H9 (cell line): Measurements from ENCODE around the gene CLTCL1. TPM values are rescaled to one million over a fixed set of nuclear protein-coding genes. Genes with fewer than 3 reads are reported as not detected.

Experiments
- DNase-seq: peaks from one replicate; pipeline ENCODE4 v3.0.0-alpha.2; 2017
- H2AFZ ChIP-seq: one replicate; pipeline ENCODE4 v1.6.1; 2013; ENCODE audit warnings: mild to moderate bottlenecking, low read length, control low read depth, moderate library complexity
- H2AK5ac ChIP-seq: 2 replicates; pipeline ENCODE4 v1.6.1; 2013; ENCODE audit warnings: low read length, control low read depth, mixed read lengths; ENCODE audit not compliant: insufficient read length
- H2BK120ac ChIP-seq: one replicate; pipeline ENCODE4 v1.6.1; 2013; ENCODE audit warnings: low read depth, mild to moderate bottlenecking, low read length, control low read depth, inconsistent platforms; ENCODE audit not compliant: poor library complexity, severe bottlenecking
- H2BK12ac ChIP-seq: 2 replicates; pipeline ENCODE4 v1.6.1; 2013; ENCODE audit warnings: low read length, control low read depth, mixed read lengths, low read depth; ENCODE audit not compliant: insufficient read length
- H2BK15ac ChIP-seq: 2 replicates; pipeline ENCODE4 v1.6.1; 2013; ENCODE audit warnings: low read depth, low read length, control low read depth
- H2BK20ac ChIP-seq: one replicate; pipeline ENCODE4 v1.6.1; 2013; ENCODE audit warnings: low read depth, mild to moderate bottlenecking, low read length, control low read depth, inconsistent platforms; ENCODE audit not compliant: poor library complexity, severe bottlenecking
- H2BK5ac ChIP-seq: 2 replicates; pipeline ENCODE4 v1.6.1; 2013; ENCODE audit warnings: low read length, control low read depth, mixed read lengths; ENCODE audit not compliant: insufficient read length
- H3K14ac ChIP-seq: 2 replicates; pipeline ENCODE4 v1.6.1; 2013; ENCODE audit warnings: low read length, control low read depth; ENCODE audit not compliant: insufficient read depth
- H3K18ac ChIP-seq: 2 replicates; pipeline ENCODE4 v1.6.1; 2013; ENCODE audit warnings: low read depth, mild to moderate bottlenecking, mixed read lengths, low read length, control low read depth; ENCODE audit not compliant: insufficient read length
- H3K23ac ChIP-seq: 2 replicates; pipeline ENCODE4 v1.6.1; 2013; ENCODE audit warnings: low read length, control low read depth, mixed read lengths, low read depth; ENCODE audit not compliant: insufficient read length
- H3K23me2 ChIP-seq: 2 replicates; pipeline ENCODE4 v1.6.1; 2013; ENCODE audit warnings: low read depth, mild to moderate bottlenecking, mixed read lengths, low read length, control low read depth; ENCODE audit not compliant: insufficient read length, poor library complexity, severe bottlenecking
- H3K27ac ChIP-seq: 2 replicates; pipeline ENCODE4 v1.5.1; 2013; ENCODE audit warnings: low read length, control low read depth, mixed read lengths, low read depth; ENCODE audit not compliant: insufficient read length
- H3K27me3 ChIP-seq: 2 replicates; pipeline ENCODE4 v1.6.1; 2013; ENCODE audit warnings: low read length, control low read depth, inconsistent platforms; ENCODE audit not compliant: insufficient read depth
- H3K4ac ChIP-seq: 2 replicates; pipeline ENCODE4 v1.6.1; 2013; ENCODE audit warnings: low read depth, mild to moderate bottlenecking, control low read depth, inconsistent platforms, low read length, moderate library complexity
- H3K4me1 ChIP-seq: 2 replicates; pipeline ENCODE4 v1.6.1; 2013; ENCODE audit warnings: low read length, control low read depth, inconsistent platforms; ENCODE audit not compliant: insufficient read depth
- H3K4me2 ChIP-seq: 2 replicates; pipeline ENCODE4 v1.6.1; 2013; ENCODE audit warnings: low read length, control low read depth, mixed read lengths; ENCODE audit not compliant: insufficient read length, insufficient read depth
- H3K56ac ChIP-seq: 2 replicates; pipeline ENCODE4 v1.6.1; 2013; ENCODE audit warnings: low read depth, mild to moderate bottlenecking, mixed read lengths, low read length, control low read depth; ENCODE audit not compliant: insufficient read length
- H3K79me1 ChIP-seq: 2 replicates; pipeline ENCODE4 v1.6.1; 2013; ENCODE audit warnings: low read depth, mild to moderate bottlenecking, moderate library complexity, low read length, control low read depth, inconsistent platforms; ENCODE audit not compliant: insufficient read depth, poor library complexity, severe bottlenecking
- H3K79me2 ChIP-seq: 2 replicates; pipeline ENCODE4 v1.6.1; 2013; ENCODE audit warnings: low read length, control low read depth, inconsistent platforms; ENCODE audit not compliant: insufficient read depth
- H3K9ac ChIP-seq: 2 replicates; pipeline ENCODE4 v1.6.1; 2013; ENCODE audit warnings: low read length, control low read depth, mixed read lengths; ENCODE audit not compliant: insufficient read length; ENCODE audit errors: extremely low read depth
- H3K9me3 ChIP-seq: one replicate; pipeline ENCODE4 v1.6.1; 2013; ENCODE audit warnings: low read depth, low read length, inconsistent platforms; ENCODE audit not compliant: control insufficient read depth
- H3T11ph ChIP-seq: one replicate; pipeline ENCODE4 v1.6.1; 2013; ENCODE audit warnings: mild to moderate bottlenecking, low read length, control low read depth, inconsistent platforms
- H4K20me1 ChIP-seq: one replicate; pipeline ENCODE4 v1.6.1; 2013; ENCODE audit not compliant: control insufficient read depth, insufficient read length, insufficient read depth
- H4K5ac ChIP-seq: 2 replicates; pipeline ENCODE4 v1.6.1; 2013; ENCODE audit warnings: low read depth, mild to moderate bottlenecking, mixed read lengths, low read length, control low read depth; ENCODE audit not compliant: insufficient read length
- H4K8ac ChIP-seq: replicated peaks from 2 replicates; pipeline ENCODE4 v1.6.1; 2013; ENCODE audit warnings: low read length, control low read depth, mixed read lengths, low read depth; ENCODE audit not compliant: insufficient read length
- H4K91ac ChIP-seq: 2 replicates; pipeline ENCODE4 v1.6.1; 2013; ENCODE audit warnings: low read depth, mild to moderate bottlenecking, moderate library complexity, mixed read lengths, low read length, control low read depth; ENCODE audit not compliant: insufficient read length
- H3K27ac Mint-ChIP-seq, 3 experiments: 2 replicates in 2 of 3; 3 replicates in 1 of 3; pipeline ENCODE4 v1.8.0; 2020 to 2021; ENCODE audit warnings: mixed read lengths in 3 of 3, mild to moderate bottlenecking in 1 of 3, moderate library complexity in 1 of 3
- H3K27me3 Mint-ChIP-seq: 2 replicates; pipeline ENCODE4 v1.8.0; 2021; ENCODE audit warnings: low read depth, mild to moderate bottlenecking, moderate library complexity, mixed read lengths
- H3K36me3 Mint-ChIP-seq, 3 experiments: 2 replicates in 2 of 3; 3 replicates in 1 of 3; pipeline ENCODE4 v1.8.0; 2020 to 2021; ENCODE audit warnings: low read depth in 3 of 3, mixed read lengths in 3 of 3; ENCODE audit not compliant: insufficient read depth in 1 of 3
- H3K4me1 Mint-ChIP-seq, 2 experiments: 2 replicates each; pipeline ENCODE4 v1.8.0; 2020; ENCODE audit warnings: mixed read lengths in 2 of 2
- H3K4me3 Mint-ChIP-seq, 2 experiments: 2 replicates in 1 of 2; 3 replicates in 1 of 2; pipeline ENCODE4 v1.8.0; 2020 to 2021; ENCODE audit warnings: mild to moderate bottlenecking in 2 of 2, mixed read lengths in 2 of 2, moderate library complexity in 1 of 2
- H3K9me3 Mint-ChIP-seq, 2 experiments: 2 replicates in 1 of 2; 3 replicates in 1 of 2; pipeline ENCODE4 v1.8.0; 2020; ENCODE audit warnings: mild to moderate bottlenecking in 2 of 2, mixed read lengths in 2 of 2, moderate library complexity in 1 of 2
- CTCF ChIP-seq: fragments of 200-600 bp; sonication (generic); conservative IDR thresholded peaks from 3 replicates; pipeline ENCODE4 v1.8.0; 2021; ENCODE audit warnings: antibody characterized with exemption, mild to moderate bottlenecking
- WGBS: extraction: QIAGEN DNeasy Blood & Tissue Kit; methylation state at CpG from one replicate; pipeline ENCODE4 v1.1.7; 2013; ENCODE audit warnings: missing lambda C conversion rate, low lambda C conversion rate, mixed read lengths; ENCODE audit not compliant: insufficient read length; ENCODE audit errors: extremely low coverage; 5-methylcytosine and 5-hydroxymethylcytosine counted together
- total RNA-seq: library from RNA; stranded (reverse); gene quantifications from 2 replicates; pipeline ENCODE4 v1.2.1, GENCODE V29; 2021

Gene CLTCL1
- total RNA-seq, 1 experiment from 2014 or later = 11.1 TPM

GRCh38 chr22:19225560-19225959, 66.0 kb downstream of the CLTCL1 start:
- no peaks in the 10 kb centered on the region for H3K23me2 ChIP-seq
- H3T11ph ChIP-seq = no peak overlapping the region
- H3K9me3 Mint-ChIP-seq = no peaks in the 10 kb centered on the region
- H3K23ac ChIP-seq = no peak overlapping the region
- no peak overlapping the region for H3K14ac ChIP-seq
- no peak overlapping the region for H2BK15ac ChIP-seq
- H3K9me3 ChIP-seq = no peaks in the 10 kb centered on the region
- H2BK120ac ChIP-seq = no peak overlapping the region
- no peak overlapping the region; a peak in 1 of 7 replicates for H3K27ac Mint-ChIP-seq
- H4K91ac ChIP-seq = no peak overlapping the region
- no peak overlapping the region for H3K9ac ChIP-seq
- no peak overlapping the region for H3K27ac ChIP-seq
- H3K27me3 ChIP-seq = no peaks in the 10 kb centered on the region
- H3K4me2 ChIP-seq = no peak overlapping the region
- H4K20me1 ChIP-seq = no peaks in the 10 kb centered on the region
- peaks cover 31 to 69% (median 68%) of the 10 kb centered on the region in 3 experiments for H3K36me3 Mint-ChIP-seq
- peaks cover 0 to 4% of the 10 kb centered on the region in 2 experiments; a peak in 1 of 4 replicates for H3K4me1 Mint-ChIP-seq
- no peak overlapping the region for H2AK5ac ChIP-seq
- no peak overlapping the region for H4K8ac ChIP-seq
- H2AFZ ChIP-seq = no peak overlapping the region
- no peaks in the 10 kb centered on the region for H3K27me3 Mint-ChIP-seq
- H3K4ac ChIP-seq = no peak overlapping the region
- no peaks in the 10 kb centered on the region for H3K79me1 ChIP-seq
- no peak overlapping the region for H4K5ac ChIP-seq
- no peak overlapping the region for H3K4me3 Mint-ChIP-seq
- WGBS = no CpG with 5 or more reads among the region's 3 CpGs
- no peak overlapping the region for H2BK5ac ChIP-seq
- H3K18ac ChIP-seq = no peak overlapping the region
- no peak overlapping the region for H3K56ac ChIP-seq
- no peak overlapping the region for H2BK12ac ChIP-seq
- DNase-seq = no peak
- no peak for TF ChIP-seq CTCF
- no peak overlapping the region for H2BK20ac ChIP-seq
- no peaks in the 10 kb centered on the region for H3K4me1 ChIP-seq
- H3K79me2 ChIP-seq = no peaks in the 10 kb centered on the region
